Sigmoid colon (tissue), 4 donors: ENCODE results near the gene SLC9A1.

ENCODE experiments used
- POLR2A ChIP-seq, 2 donors: fragments of 450-650 bp; IDR thresholded peaks; one replicate each; pipeline ENCODE4 v1.6.1; 2016; ENCODE audit warnings: antibody characterized with exemption in 2 of 2, mild to moderate bottlenecking in 2 of 2, moderate library complexity in 2 of 2
- POLR2AphosphoS5 ChIP-seq, 4 donors: sonication (generic); formaldehyde crosslinking; IDR thresholded peaks; one replicate each; pipeline ENCODE4 v1.6.1; 2017; ENCODE audit warnings: antibody characterized with exemption in 4 of 4

- no peak for TF ChIP-seq POLR2AphosphoS5 (IDR thresholded peaks at IDR 0.05)
- no peak for TF ChIP-seq POLR2A (IDR thresholded peaks at IDR 0.05)
Measured at GRCh38 chr1:27099587-27100334, 55.2 kb downstream of the SLC9A1 start.
